RWPE2 (cell line): ENCODE data around the gene CTPS1.

Experiments
- ATAC-seq: fragments of 200-7000 bp; cut with Tn5 transposase; 3 replicates; pipeline ENCODE4 v1.9.1; 2021; ENCODE audit warnings: low read depth
- DNase-seq: peaks from one replicate; pipeline ENCODE4 v3.0.0-alpha.2; 2020; ENCODE audit warnings: low spot score
- H3K27ac ChIP-seq: fragments of 450-650 bp; 2 replicates; pipeline ENCODE4 v1.5.1; 2017; ENCODE audit warnings: mild to moderate bottlenecking; ENCODE audit not compliant: poor library complexity, severe bottlenecking
- H3K27me3 ChIP-seq: fragments of 250-450 bp; sonication (Bioruptor Pico); 2 replicates; pipeline ENCODE4 v1.5.1; 2021; ENCODE audit warnings: mild to moderate bottlenecking, moderate library complexity; ENCODE audit not compliant: insufficient read depth, poor library complexity, severe bottlenecking
- H3K36me3 ChIP-seq: fragments of 250-450 bp; sonication (Bioruptor Pico); 2 replicates; pipeline ENCODE4 v1.5.1; 2020; ENCODE audit warnings: low read depth, mild to moderate bottlenecking, moderate library complexity
- H3K4me1 ChIP-seq: fragments of 250-450 bp; sonication (Bioruptor Pico); 2 replicates; pipeline ENCODE4 v1.5.1; 2021; ENCODE audit warnings: mild to moderate bottlenecking, moderate library complexity; ENCODE audit not compliant: insufficient read depth, poor library complexity, severe bottlenecking
- H3K4me3 ChIP-seq: fragments of 250-450 bp; sonication (Bioruptor Pico); 2 replicates; pipeline ENCODE4 v1.5.1; 2021; ENCODE audit warnings: mild to moderate bottlenecking, moderate library complexity; ENCODE audit not compliant: severe bottlenecking
- H3K9me3 ChIP-seq: fragments of 250-450 bp; sonication (Bioruptor Pico); 2 replicates; pipeline ENCODE4 v1.5.1; 2021; ENCODE audit warnings: mild to moderate bottlenecking, moderate library complexity; ENCODE audit not compliant: severe bottlenecking
- TF ChIP-seq, protein P1 (sequence below): fragments of 450-650 bp; IDR thresholded peaks from one replicate; pipeline ENCODE4 v1.5.1; 2017; ENCODE audit warnings: mild to moderate bottlenecking, moderate library complexity; ENCODE audit not compliant: poor library complexity, severe bottlenecking

The CTPS1 gene

DNA sequence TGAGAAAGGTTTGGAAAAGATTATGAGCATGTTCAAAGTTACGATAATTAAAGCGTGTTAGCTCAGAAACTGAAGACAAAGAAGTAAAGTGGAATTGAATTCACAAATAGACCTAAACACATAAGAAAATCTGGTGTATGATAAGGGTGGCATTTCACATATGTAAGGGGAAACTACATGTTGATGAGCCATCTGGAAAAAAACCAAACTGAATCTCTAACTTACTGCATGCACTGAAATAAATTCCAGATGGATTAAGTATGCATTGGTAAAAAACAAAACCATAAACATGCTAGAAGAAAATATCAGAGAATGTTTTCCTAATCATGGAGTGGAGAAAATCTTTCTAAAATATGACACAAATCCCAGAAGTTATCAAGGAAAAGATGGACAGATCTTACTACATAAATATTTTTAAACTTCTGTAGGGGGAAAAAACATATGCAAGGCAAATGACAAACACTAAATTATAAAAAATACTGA lies 34.0 kb upstream of the CTPS1 start:
- TF ChIP-seq, protein P1, sequence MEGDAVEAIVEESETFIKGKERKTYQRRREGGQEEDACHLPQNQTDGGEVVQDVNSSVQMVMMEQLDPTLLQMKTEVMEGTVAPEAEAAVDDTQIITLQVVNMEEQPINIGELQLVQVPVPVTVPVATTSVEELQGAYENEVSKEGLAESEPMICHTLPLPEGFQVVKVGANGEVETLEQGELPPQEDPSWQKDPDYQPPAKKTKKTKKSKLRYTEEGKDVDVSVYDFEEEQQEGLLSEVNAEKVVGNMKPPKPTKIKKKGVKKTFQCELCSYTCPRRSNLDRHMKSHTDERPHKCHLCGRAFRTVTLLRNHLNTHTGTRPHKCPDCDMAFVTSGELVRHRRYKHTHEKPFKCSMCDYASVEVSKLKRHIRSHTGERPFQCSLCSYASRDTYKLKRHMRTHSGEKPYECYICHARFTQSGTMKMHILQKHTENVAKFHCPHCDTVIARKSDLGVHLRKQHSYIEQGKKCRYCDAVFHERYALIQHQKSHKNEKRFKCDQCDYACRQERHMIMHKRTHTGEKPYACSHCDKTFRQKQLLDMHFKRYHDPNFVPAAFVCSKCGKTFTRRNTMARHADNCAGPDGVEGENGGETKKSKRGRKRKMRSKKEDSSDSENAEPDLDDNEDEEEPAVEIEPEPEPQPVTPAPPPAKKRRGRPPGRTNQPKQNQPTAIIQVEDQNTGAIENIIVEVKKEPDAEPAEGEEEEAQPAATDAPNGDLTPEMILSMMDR, result no peak
- H3K4me3 ChIP-seq, result no peak overlapping the region
- ATAC-seq, result no peak
- H3K9me3 ChIP-seq, result no peaks in the 10 kb centered on the region
- peak overlapping the region; percentile 67 for H3K27ac ChIP-seq
- H3K4me1 ChIP-seq, result peaks cover 26% of the 10 kb centered on the region
- no peaks in the 10 kb centered on the region for H3K27me3 ChIP-seq
- DNase-seq, result no peak
- H3K36me3 ChIP-seq, result no peaks in the 10 kb centered on the region

- Histone ChIP-seq H3K27ac (peak overlapping the region; percentile 67), H3K4me1 (peaks cover 22% of the 10 kb centered on the region), H3K4me3 (no peak overlapping the region), H3K36me3 (no peaks in the 10 kb centered on the region), H3K9me3 (no peaks in the 10 kb centered on the region), H3K27me3 (no peaks in the 10 kb centered on the region)
- TF ChIP-seq, protein P1, result peak; percentile 97
- ATAC-seq (peak; percentile 54), DNase-seq (no peak)
These were observed 30.6 kb upstream of the CTPS1 start for GRCh38 chr1:40948741-40949443.

DNA sequence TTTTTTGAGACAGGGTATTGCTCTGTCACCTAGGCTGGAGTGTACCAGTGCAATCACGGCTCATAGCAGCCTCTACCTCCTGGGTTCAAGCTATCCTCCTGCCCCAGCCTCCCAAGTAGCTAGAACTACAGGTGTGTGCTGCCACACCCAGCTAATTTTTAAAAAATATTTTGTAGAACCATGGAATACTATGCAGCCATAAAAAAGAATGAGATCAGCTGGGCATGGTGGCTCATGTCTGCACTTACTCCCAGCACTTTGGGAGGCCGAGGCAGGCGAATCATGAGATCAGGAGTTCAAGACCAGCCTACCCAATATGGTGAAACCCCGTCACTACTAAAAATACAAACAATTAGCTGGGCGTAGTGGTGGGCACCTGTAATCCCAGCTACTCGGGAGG lies 29.9 kb upstream of the CTPS1 start:
- Histone ChIP-seq H3K9me3 (no peaks in the 10 kb centered on the region), H3K36me3 (no peaks in the 10 kb centered on the region), H3K4me3 (no peak overlapping the region), H3K27me3 (no peaks in the 10 kb centered on the region), H3K4me1 (peaks cover 15% of the 10 kb centered on the region), H3K27ac (no peak overlapping the region)
- DNase-seq (no peak), ATAC-seq (no peak)
- TF ChIP-seq, protein P1, result no peak

DNA sequence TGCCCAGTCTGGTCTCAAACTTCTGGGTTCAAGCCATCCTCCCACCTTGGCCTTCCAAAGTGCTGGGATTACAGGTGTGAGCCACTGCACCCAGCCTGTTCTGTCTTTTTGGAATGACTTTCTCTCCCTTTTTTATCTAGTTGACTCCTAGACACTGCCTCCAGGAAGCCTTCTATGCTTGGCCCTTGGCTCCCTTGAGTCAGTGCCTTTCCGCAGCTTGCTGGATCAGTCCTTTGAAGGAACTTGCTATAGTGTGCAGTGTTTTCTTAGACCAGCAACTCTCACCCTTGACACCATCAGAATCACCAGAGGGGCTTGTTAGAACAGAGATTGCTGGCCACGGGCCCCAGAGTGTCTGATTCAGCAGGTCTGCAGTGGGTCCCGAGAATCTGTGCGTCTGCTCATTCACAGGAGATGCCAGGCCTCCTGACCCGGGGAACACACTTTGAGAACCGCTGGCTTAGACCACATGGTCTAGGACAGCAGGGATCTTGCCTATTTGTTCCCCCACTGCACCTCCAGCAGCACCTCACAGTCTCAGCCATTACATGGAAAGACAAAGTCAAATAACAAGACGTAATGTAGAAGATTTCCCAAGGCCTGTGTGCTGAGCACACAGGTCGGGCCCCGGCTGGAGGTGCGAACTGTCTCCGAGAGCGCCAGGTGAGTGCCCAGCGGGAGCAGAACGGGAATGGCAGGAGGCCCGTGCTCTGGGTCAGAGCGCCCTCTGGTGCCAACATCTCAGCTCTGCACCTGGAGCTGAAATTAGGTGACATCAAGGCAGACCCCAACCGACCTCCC lies 27.4 kb upstream of the CTPS1 start:
- DNase-seq (peak; percentile 74), ATAC-seq (peak; percentile 81)
- Histone ChIP-seq H3K4me1 (peaks cover 5% of the 10 kb centered on the region), H3K27ac (no peak overlapping the region), H3K4me3 (no peak overlapping the region), H3K36me3 (no peaks in the 10 kb centered on the region), H3K27me3 (no peaks in the 10 kb centered on the region), H3K9me3 (no peaks in the 10 kb centered on the region)
- TF ChIP-seq, protein P1, result peak; percentile 96
